ENCODE data around the gene JAK1. TPM values are rescaled to one million over a fixed set of nuclear protein-coding genes. Genes with fewer than 3 reads are reported as not detected.

The JAK1 gene
- total and polyA plus RNA-seq, 2 of the 8 experiments (the other 6 are each of a cell fraction or from before 2014, with no cell fraction given): 7.8 to 24.5 TPM

DNA sequence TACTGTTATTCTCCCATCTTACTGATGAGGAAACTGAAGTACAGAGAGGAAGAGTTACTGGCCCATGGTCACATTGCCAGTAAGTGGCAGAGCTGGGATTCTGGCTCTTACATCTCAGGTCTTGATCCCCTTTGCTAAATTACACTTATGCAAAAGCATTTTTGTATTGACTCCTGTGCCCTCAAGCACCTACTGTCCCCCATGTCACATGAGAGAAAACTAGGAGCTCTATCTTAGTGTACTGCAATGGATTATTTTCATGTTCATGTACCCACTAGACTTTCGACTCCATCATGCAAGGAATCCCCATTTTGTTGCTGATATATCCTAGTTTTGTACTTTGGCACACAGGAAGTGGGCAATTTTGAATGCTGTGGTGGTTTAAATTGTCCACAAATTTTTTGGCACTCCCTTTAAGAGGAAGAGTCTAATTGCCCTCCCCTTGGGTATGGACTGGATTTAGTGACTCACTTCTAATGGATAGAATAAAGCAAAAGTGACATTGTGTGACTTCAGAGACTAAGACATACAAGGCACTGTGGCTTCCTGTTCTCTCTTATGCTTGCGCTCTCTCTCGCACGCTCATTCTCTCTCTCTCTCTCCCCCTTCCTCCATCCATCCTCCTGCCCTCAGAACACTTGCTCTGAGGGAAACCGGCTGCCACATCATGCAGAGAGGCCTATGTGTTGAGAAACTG is 43.5 kb upstream of the JAK1 start (continued):
- TF ChIP-seq, protein P1, sequence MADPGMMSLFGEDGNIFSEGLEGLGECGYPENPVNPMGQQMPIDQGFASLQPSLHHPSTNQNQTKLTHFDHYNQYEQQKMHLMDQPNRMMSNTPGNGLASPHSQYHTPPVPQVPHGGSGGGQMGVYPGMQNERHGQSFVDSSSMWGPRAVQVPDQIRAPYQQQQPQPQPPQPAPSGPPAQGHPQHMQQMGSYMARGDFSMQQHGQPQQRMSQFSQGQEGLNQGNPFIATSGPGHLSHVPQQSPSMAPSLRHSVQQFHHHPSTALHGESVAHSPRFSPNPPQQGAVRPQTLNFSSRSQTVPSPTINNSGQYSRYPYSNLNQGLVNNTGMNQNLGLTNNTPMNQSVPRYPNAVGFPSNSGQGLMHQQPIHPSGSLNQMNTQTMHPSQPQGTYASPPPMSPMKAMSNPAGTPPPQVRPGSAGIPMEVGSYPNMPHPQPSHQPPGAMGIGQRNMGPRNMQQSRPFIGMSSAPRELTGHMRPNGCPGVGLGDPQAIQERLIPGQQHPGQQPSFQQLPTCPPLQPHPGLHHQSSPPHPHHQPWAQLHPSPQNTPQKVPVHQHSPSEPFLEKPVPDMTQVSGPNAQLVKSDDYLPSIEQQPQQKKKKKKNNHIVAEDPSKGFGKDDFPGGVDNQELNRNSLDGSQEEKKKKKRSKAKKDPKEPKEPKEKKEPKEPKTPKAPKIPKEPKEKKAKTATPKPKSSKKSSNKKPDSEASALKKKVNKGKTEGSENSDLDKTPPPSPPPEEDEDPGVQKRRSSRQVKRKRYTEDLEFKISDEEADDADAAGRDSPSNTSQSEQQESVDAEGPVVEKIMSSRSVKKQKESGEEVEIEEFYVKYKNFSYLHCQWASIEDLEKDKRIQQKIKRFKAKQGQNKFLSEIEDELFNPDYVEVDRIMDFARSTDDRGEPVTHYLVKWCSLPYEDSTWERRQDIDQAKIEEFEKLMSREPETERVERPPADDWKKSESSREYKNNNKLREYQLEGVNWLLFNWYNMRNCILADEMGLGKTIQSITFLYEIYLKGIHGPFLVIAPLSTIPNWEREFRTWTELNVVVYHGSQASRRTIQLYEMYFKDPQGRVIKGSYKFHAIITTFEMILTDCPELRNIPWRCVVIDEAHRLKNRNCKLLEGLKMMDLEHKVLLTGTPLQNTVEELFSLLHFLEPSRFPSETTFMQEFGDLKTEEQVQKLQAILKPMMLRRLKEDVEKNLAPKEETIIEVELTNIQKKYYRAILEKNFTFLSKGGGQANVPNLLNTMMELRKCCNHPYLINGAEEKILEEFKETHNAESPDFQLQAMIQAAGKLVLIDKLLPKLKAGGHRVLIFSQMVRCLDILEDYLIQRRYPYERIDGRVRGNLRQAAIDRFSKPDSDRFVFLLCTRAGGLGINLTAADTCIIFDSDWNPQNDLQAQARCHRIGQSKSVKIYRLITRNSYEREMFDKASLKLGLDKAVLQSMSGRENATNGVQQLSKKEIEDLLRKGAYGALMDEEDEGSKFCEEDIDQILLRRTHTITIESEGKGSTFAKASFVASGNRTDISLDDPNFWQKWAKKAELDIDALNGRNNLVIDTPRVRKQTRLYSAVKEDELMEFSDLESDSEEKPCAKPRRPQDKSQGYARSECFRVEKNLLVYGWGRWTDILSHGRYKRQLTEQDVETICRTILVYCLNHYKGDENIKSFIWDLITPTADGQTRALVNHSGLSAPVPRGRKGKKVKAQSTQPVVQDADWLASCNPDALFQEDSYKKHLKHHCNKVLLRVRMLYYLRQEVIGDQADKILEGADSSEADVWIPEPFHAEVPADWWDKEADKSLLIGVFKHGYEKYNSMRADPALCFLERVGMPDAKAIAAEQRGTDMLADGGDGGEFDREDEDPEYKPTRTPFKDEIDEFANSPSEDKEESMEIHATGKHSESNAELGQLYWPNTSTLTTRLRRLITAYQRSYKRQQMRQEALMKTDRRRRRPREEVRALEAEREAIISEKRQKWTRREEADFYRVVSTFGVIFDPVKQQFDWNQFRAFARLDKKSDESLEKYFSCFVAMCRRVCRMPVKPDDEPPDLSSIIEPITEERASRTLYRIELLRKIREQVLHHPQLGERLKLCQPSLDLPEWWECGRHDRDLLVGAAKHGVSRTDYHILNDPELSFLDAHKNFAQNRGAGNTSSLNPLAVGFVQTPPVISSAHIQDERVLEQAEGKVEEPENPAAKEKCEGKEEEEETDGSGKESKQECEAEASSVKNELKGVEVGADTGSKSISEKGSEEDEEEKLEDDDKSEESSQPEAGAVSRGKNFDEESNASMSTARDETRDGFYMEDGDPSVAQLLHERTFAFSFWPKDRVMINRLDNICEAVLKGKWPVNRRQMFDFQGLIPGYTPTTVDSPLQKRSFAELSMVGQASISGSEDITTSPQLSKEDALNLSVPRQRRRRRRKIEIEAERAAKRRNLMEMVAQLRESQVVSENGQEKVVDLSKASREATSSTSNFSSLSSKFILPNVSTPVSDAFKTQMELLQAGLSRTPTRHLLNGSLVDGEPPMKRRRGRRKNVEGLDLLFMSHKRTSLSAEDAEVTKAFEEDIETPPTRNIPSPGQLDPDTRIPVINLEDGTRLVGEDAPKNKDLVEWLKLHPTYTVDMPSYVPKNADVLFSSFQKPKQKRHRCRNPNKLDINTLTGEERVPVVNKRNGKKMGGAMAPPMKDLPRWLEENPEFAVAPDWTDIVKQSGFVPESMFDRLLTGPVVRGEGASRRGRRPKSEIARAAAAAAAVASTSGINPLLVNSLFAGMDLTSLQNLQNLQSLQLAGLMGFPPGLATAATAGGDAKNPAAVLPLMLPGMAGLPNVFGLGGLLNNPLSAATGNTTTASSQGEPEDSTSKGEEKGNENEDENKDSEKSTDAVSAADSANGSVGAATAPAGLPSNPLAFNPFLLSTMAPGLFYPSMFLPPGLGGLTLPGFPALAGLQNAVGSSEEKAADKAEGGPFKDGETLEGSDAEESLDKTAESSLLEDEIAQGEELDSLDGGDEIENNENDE (IDR thresholded peaks at IDR 0.05; ENCODE audit: insufficient replicate concordance, low read length): no peak
- no peak for TF ChIP-seq SP1 (IDR thresholded peaks at IDR 0.05; ENCODE audit: low read depth, low read length)
- no peak for TF ChIP-seq GTF2F1 (IDR thresholded peaks at IDR 0.05; ENCODE audit: borderline replicate concordance, low read depth, low read length)
- TF ChIP-seq CTBP2 (IDR thresholded peaks at IDR 0.05; ENCODE audit: borderline replicate concordance, insufficient read depth, insufficient read length, low read length): no peak
- TF ChIP-seq SP2 (IDR thresholded peaks at IDR 0.05; ENCODE audit: low read length): no peak
- no peak for TF ChIP-seq CEBPB (IDR thresholded peaks at IDR 0.05; ENCODE audit: low read depth, low read length)
- TF ChIP-seq SIRT6 (IDR thresholded peaks at IDR 0.05; ENCODE audit: low read length): no peak
- no peak for TF ChIP-seq SP4 (IDR thresholded peaks at IDR 0.05; ENCODE audit: low read length)
- no peak for TF ChIP-seq JUND (IDR thresholded peaks at IDR 0.05; ENCODE audit: low read length)
- TF ChIP-seq EZH2 (IDR thresholded peaks at IDR 0.05; ENCODE audit: low read depth, low read length, severe bottlenecking): no peak
- TF ChIP-seq CHD2 (IDR thresholded peaks at IDR 0.05; ENCODE audit: low read length): no peak

All from H1 (cell line).